HepG2 (cell line): Measurements from ENCODE around the gene ARHGAP23. TPM values are rescaled to one million over a fixed set of nuclear protein-coding genes. Genes with fewer than 3 reads are reported as not detected.

Experiments used
- ARID2 ChIP-seq: sonication (generic); formaldehyde crosslinking; IDR thresholded peaks from 2 replicates; pipeline ENCODE4 v1.8.1; 2022; ENCODE audit warnings: mild to moderate bottlenecking, missing genetic modification reagents, borderline replicate concordance
- ARID4A ChIP-seq: sonication (generic); formaldehyde crosslinking; IDR thresholded peaks from 2 replicates; pipeline ENCODE4 v1.5.0; 2020; ENCODE audit warnings: mild to moderate bottlenecking, missing genetic modification reagents, borderline replicate concordance
- BCL3 ChIP-seq: sonication (generic); formaldehyde crosslinking; IDR thresholded peaks from 2 replicates; pipeline ENCODE4 v1.5.1; 2020; ENCODE audit warnings: mild to moderate bottlenecking, missing genetic modification reagents, moderate library complexity
- HNRNPUL1 ChIP-seq: fragments of 200-400 bp; formaldehyde crosslinking; IDR thresholded peaks from 2 replicates; pipeline ENCODE4 v1.6.1; 2017; ENCODE audit warnings: low read depth, mild to moderate bottlenecking, low read length, moderate library complexity
- KLF15 ChIP-seq: sonication (generic); formaldehyde crosslinking; IDR thresholded peaks from 2 replicates; pipeline ENCODE4 v1.8.1; 2023; ENCODE audit warnings: borderline replicate concordance, mild to moderate bottlenecking, inconsistent platforms, missing genetic modification reagents, mixed read lengths
- KLF16 ChIP-seq, 2 experiments: sonication (generic) in 1 of 2; formaldehyde crosslinking in 1 of 2; IDR thresholded peaks; 2 replicates each; pipeline versions ENCODE4 v1.6.1 to v1.8.0; 2016 to 2023; ENCODE audit warnings: missing genetic modification reagents in 2 of 2, missing compliant biosample characterization in 1 of 2
- KLF9 ChIP-seq: IDR thresholded peaks from 2 replicates; pipeline ENCODE4 v1.6.1; 2016; ENCODE audit warnings: low read depth
- MYPOP ChIP-seq: sonication (generic); formaldehyde crosslinking; IDR thresholded peaks from 2 replicates; pipeline ENCODE4 v1.8.1; 2023; ENCODE audit warnings: mild to moderate bottlenecking, moderate library complexity, missing genetic modification reagents
- NKX3-1 ChIP-seq: sonication (generic); formaldehyde crosslinking; IDR thresholded peaks from 2 replicates; pipeline ENCODE4 v1.5.0; 2020; ENCODE audit warnings: missing genetic modification reagents
- NR0B2 ChIP-seq: sonication (generic); formaldehyde crosslinking; IDR thresholded peaks from 2 replicates; pipeline ENCODE4 v1.4.0; 2020; ENCODE audit warnings: mild to moderate bottlenecking, missing genetic modification reagents
- PHB2 ChIP-seq: fragments of 450-650 bp; IDR thresholded peaks from 2 replicates; pipeline ENCODE4 v1.6.1; 2018; ENCODE audit not compliant: partially characterized antibody
- PLSCR1 ChIP-seq: sonication (generic); formaldehyde crosslinking; IDR thresholded peaks from 2 replicates; pipeline ENCODE4 v1.5.0; 2020; ENCODE audit warnings: missing genetic modification reagents, mild to moderate bottlenecking, borderline replicate concordance
- REL ChIP-seq: sonication (generic); formaldehyde crosslinking; conservative IDR thresholded peaks from 2 replicates; pipeline ENCODE4 v1.8.0; 2022; ENCODE audit warnings: mild to moderate bottlenecking, missing genetic modification reagents, moderate library complexity
- STAG1 ChIP-seq: sonication (generic); formaldehyde crosslinking; IDR thresholded peaks from 2 replicates; pipeline ENCODE4 v1.4.0; 2020; ENCODE audit warnings: missing genetic modification reagents
- ZIK1 ChIP-seq: sonication (generic); formaldehyde crosslinking; IDR thresholded peaks from 2 replicates; pipeline ENCODE4 v1.5.0; 2020; ENCODE audit warnings: mild to moderate bottlenecking, low read depth, missing genetic modification reagents, borderline replicate concordance
- ZMYM4 ChIP-seq: sonication (generic); formaldehyde crosslinking; IDR thresholded peaks from 2 replicates; pipeline ENCODE4 v1.8.1; 2023; ENCODE audit warnings: mild to moderate bottlenecking, missing genetic modification reagents
- ZNF235 ChIP-seq: sonication (generic); formaldehyde crosslinking; IDR thresholded peaks from 2 replicates; pipeline ENCODE4 v1.8.1; 2023; ENCODE audit warnings: mild to moderate bottlenecking, missing genetic modification reagents, borderline replicate concordance
- ZNF678 ChIP-seq: sonication (generic); formaldehyde crosslinking; IDR thresholded peaks from 2 replicates; pipeline ENCODE4 v1.4.0; 2020; ENCODE audit warnings: mild to moderate bottlenecking, missing genetic modification reagents
- ZNF703 ChIP-seq: sonication (generic); formaldehyde crosslinking; IDR thresholded peaks from 2 replicates; pipeline ENCODE4 v1.5.1; 2020; ENCODE audit warnings: missing genetic modification reagents, mild to moderate bottlenecking, moderate library complexity, borderline replicate concordance
- ZNF740 ChIP-seq: sonication (generic); formaldehyde crosslinking; IDR thresholded peaks from 2 replicates; pipeline ENCODE4 v1.4.0; 2020; ENCODE audit warnings: missing genetic modification reagents
- polyA plus RNA-seq, 8 experiments: library from polyadenylated mRNA; depleted of rRNA in 3 of 8; stranded (reverse) in 7 of 8; unstranded in 1 of 8; fragments of >200 nt; fragmentation: Illumina TruSeq in 4 of 8; extraction: Trizol in 4 of 8; gene quantifications; 2 replicates each; pipeline versions ENCODE4 v1.2.1 to v1.2.3, GENCODE V29; 2011 to 2016; ENCODE audit warnings: low read depth in 4 of 8, missing spikeins in 1 of 8, mixed read lengths in 1 of 8; ENCODE audit not compliant: insufficient read depth in 1 of 8
- total RNA-seq, 5 experiments: library from RNA; depleted of rRNA; stranded (reverse); fragments of >200 nt; fragmentation: Illumina TruSeq; extraction: Trizol; gene quantifications; 2 replicates each; pipeline ENCODE4 v1.2.3, GENCODE V29; 2016; ENCODE audit warnings: low read depth in 1 of 5

The ARHGAP23 gene
- total and polyA plus RNA-seq, 2 of the 13 experiments (the other 11 are each of a cell fraction or from before 2014, with no cell fraction given): 0.03 TPM; not detected in 1

- TF ChIP-seq ZIK1: 0 out of 2 replicates have a peak, but pooled peaks have one; percentile 30
- TF ChIP-seq BCL3 (CRISPR knock-in tag): no peak
- TF ChIP-seq PLSCR1 (CRISPR knock-in tag): no peak
- TF ChIP-seq MYPOP: peak; percentile 68
- TF ChIP-seq KLF16 (CRISPR knock-in tag; IDR thresholded peaks at IDR 0.05): peak in 1 of 2 experiments; percentile 54; a peak in 1 of 4 replicates
- TF ChIP-seq ZMYM4: peak; percentile 46; the same call in 1 of the 2 replicates
- no peak for TF ChIP-seq ZNF740 (CRISPR knock-in tag)
- TF ChIP-seq NKX3-1 (CRISPR knock-in tag): no peak
- TF ChIP-seq REL (CRISPR knock-in tag): no peak
- no peak for TF ChIP-seq ZNF235
- TF ChIP-seq STAG1 (CRISPR knock-in tag): peak; percentile 72
- TF ChIP-seq NR0B2: no peak
- TF ChIP-seq ARID2 (CRISPR knock-in tag): no peak
- TF ChIP-seq ZNF678 (CRISPR knock-in tag): no peak
- no peak; the same call in 1 of the 2 replicates for TF ChIP-seq ZNF703
- TF ChIP-seq KLF9 (CRISPR knock-in tag): no peak
- no peak for TF ChIP-seq HNRNPUL1
- TF ChIP-seq KLF15 (CRISPR knock-in tag): no peak
- no peak for TF ChIP-seq PHB2
- peak; percentile 32; the same call in 1 of the 2 replicates for TF ChIP-seq ARID4A (CRISPR knock-in tag)
These were observed 80.9 kb downstream of the ARHGAP23 start (continued) for GRCh38 chr17:38508954-38509771.
